Heart right ventricle (tissue), 16 donors: ENCODE data around the gene CHRNB1. TPM values are rescaled to one million over a fixed set of nuclear protein-coding genes. Genes with fewer than 3 reads are reported as not detected.
A peak's percentile ranks its signal among the peaks of the same experiment; 100 is the strongest.

ENCODE experiments used
- ATAC-seq, 8 donors: fragments of 200-7000 bp; cut with Tn5 transposase; one replicate each; pipeline ENCODE4 v1.9.1; 2020; ENCODE audit warnings: mild to moderate bottlenecking in 8 of 8, moderate library complexity in 8 of 8, moderate number of reproducible peaks in 1 of 8
- DNase-seq, 2 donors: peaks; one replicate each; pipeline ENCODE4 v3.0.0-alpha.2; 2020
- H3K27ac ChIP-seq, 10 donors: fragments of 200-600 bp; sonication (generic) in 2 of 10; one replicate each; pipeline versions ENCODE4 v1.5.0 to v1.8.0; 2020 to 2022; ENCODE audit warnings: mild to moderate bottlenecking in 3 of 10
- H3K27me3 ChIP-seq, 7 donors: fragments of 200-600 bp; one replicate each; pipeline ENCODE4 v1.8.0; 2021 to 2022; ENCODE audit warnings: mild to moderate bottlenecking in 2 of 7
- H3K36me3 ChIP-seq, 9 donors: fragments of 200-600 bp; sonication (generic) in 1 of 9; one replicate each; pipeline versions ENCODE4 v1.5.0 to v1.8.0; 2020 to 2022; ENCODE audit warnings: mild to moderate bottlenecking in 2 of 9
- H3K4me1 ChIP-seq, 9 donors: fragments of 200-600 bp; sonication (generic) in 1 of 9; one replicate each; pipeline versions ENCODE4 v1.5.0 to v1.8.0; 2020 to 2022; ENCODE audit warnings: mild to moderate bottlenecking in 4 of 9
- H3K4me3 ChIP-seq, 10 donors: fragments of 200-600 bp; sonication (generic) in 2 of 10; one replicate each; pipeline versions ENCODE4 v1.5.0 to v1.8.0; 2020 to 2022; ENCODE audit warnings: mild to moderate bottlenecking in 7 of 10, moderate library complexity in 2 of 10
- H3K9me3 ChIP-seq, 11 donors: fragments of 200-600 bp in 10 of 11; sonication (generic) in 2 of 11; one replicate each; pipeline versions ENCODE4 v1.5.0 to v1.8.0; 2013 to 2022; ENCODE audit warnings: mild to moderate bottlenecking in 2 of 11, control low read depth in 1 of 11, moderate library complexity in 1 of 11
- CTCF ChIP-seq, 9 donors: fragments of 200-600 bp; sonication (generic) in 2 of 9; IDR thresholded peaks; one replicate each; pipeline versions ENCODE4 v1.5.0 to v1.8.0; 2021 to 2022; ENCODE audit warnings: antibody characterized with exemption in 9 of 9, mild to moderate bottlenecking in 5 of 9, moderate library complexity in 1 of 9
- WGBS, 2 donors: extraction: QIAGEN DNeasy Blood & Tissue Kit; methylation state at CpG; one replicate each; pipeline ENCODE4 v1.1.7; 2013; ENCODE audit warnings: inconsistent platforms in 1 of 2; 5-methylcytosine and 5-hydroxymethylcytosine counted together
- intact Hi-C, 10 donors: fragments of 100-400 bp; cut with DNase I; formaldehyde crosslinking; loops; one replicate each; pipeline versions ENCODE4 v1.11.1 to v1.14.2; 2022
- polyA plus RNA-seq, 2 donors: library from polyadenylated mRNA; stranded (reverse); fragments of 200-250 nt; gene quantifications; one replicate each; pipeline ENCODE4 v1.2.3, GENCODE V29; 2013
- total RNA-seq, 10 donors: library from RNA; stranded (reverse); fragmentation: NEBNext Ultra II Directional in 3 of 10; extraction: Animal tissue kit (Norgen Biotek cat#: 25700) in 3 of 10; gene quantifications; one replicate each; pipeline versions ENCODE4 v1.2.1 to v1.2.4, GENCODE V29; 2021 to 2023
- donor health status: Arrhythmogenic right ventricular cardiomyopathy.
- donor health status: ischemic (EF 13 %, LVEDD 7.1; RV severe dilation, severe dysfunction).
- donor health status: healthy with polysubstance abuse.
- donor health status: DM: no; HTN: yes; CAD: no.
- donor health status: DM: no; HTN: no; CAD: no.
- donor health status: ischemic (EF 25% LVEDD 6.9; RV normal size, moderate dysfunction).
- donor health status: ischemic (EF 25% LVEDD 5.7; RV mildly dilated, moderate dysfunction).
- donor health status: healthy.
- donor health status: DM: yes; HTN: yes; CAD: no.
- donor health status: Ischemic cardiomyopathy.
- donor health status: ischemic (EF 35%, LVEDD 5.7; RV mildly dilated, moderate dysfunction).
- donor health status: nonischemic (EF 11% LVEDD 7.7; RV severe dilation, severe dysfunction).
- donor health status: DM: yes; HTN: yes; CAD: no.
- donor health status: PGD.
- donor health status: ischemic (EF 29% LVEDD 5.4; RV normal size, mild dysfunction).
- donor health status: nonischemic (EF 23%, LVEDD 6.1; RV moderate dilation, normal function).

CHRNB1 gene
- total and polyA plus RNA-seq, 12 donors: 5.4 to 25.4 (median 10.4) TPM

DNA sequence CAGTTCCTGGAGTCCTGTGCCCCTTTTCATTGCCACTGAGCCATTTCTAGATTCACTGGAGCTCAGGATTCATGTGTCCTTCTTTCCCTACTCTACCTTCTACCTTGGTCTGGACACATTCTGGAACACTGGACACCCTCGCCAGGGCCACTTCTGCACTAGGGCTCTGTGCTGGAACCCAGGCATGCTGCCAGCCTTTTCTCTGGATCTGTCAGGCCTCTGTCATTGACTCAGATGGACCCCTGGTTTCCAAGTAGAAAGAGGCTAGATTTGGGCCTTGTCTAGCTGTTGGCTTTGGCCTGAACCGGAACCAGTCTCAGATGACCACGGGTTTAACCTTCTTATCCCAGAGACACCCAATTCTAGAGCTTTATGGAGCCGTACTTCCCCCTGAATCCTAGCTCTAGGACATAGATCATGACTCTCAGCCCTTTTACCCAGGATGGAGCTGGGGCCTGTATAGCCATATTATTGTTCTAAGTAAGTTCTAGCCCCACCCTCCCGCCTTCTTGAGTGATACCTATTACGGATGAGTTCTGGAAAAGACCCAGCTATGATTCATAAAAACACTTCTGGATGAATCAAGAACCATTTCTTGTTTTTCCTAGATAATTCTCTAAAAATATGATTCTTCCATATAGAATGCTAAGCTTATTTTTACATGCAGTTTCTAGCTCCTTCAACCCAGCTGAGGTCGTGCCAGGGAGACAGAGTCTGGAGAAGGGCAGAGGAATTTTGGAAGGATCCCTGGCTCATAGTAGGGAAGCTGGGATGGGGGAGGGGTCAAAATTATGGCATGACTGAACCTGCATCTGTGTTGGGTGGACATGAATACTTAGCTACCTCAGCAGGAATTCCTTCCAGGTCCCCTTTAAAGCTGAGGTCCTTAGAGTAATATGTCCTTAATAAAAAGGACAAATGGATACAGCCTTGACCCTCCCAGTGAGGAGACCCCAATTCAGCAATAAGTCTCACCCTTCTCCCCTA, 1.1 kb upstream of the CHRNB1 start:
- TF ChIP-seq CTCF (IDR thresholded peaks at IDR 0.05): no peak
- H3K4me3 ChIP-seq: no peak overlapping the region
- no peak for DNase-seq
- intact Hi-C loops: loop anchor here in 3 of 10 donors (5.0 kb wide), 1 partner anchor 34 kb away; the partner anchor contains the start of gene ZBTB4 (in 3 of the 3)
- no peaks in the 10 kb centered on the region for H3K9me3 ChIP-seq
- 81 to 86% methylated on average over 7 of the region's 7 CpGs for WGBS, 2 donors
- H3K36me3 ChIP-seq: no peaks in the 10 kb centered on the region
- ATAC-seq: no peak
- H3K27ac ChIP-seq: no peak overlapping the region
- peaks cover 0 to 78% (median 12%) of the 10 kb centered on the region in 7 donors for H3K27me3 ChIP-seq
- peaks cover 13 to 50% (median 39%) of the 10 kb centered on the region in 9 donors for H3K4me1 ChIP-seq

GRCh38 chr17:7445619-7445968, 733 bp downstream of the CHRNB1 start:
- WGBS, 2 donors: 6 to 14% methylated on average over 16 of the region's 16 CpGs
- intact Hi-C loops: no loop called here
- no peaks in the 10 kb centered on the region for H3K9me3 ChIP-seq
- H3K4me1 ChIP-seq: peaks cover 6 to 32% (median 26%) of the 10 kb centered on the region in 9 donors
- H3K27ac ChIP-seq: peak overlapping the region in 3 of 10 donors; percentile 47 to 78 (median 77)
- H3K27me3 ChIP-seq: peaks cover 0 to 60% (median 4%) of the 10 kb centered on the region in 7 donors
- H3K4me3 ChIP-seq: peak overlapping the region in 9 of 10 donors; percentile 33 to 62 (median 55)
- DNase-seq: no peak
- TF ChIP-seq CTCF (IDR thresholded peaks at IDR 0.05): no peak
- ATAC-seq: peak in 7 of 8 donors; percentile 13 to 50 (median 38)
- H3K36me3 ChIP-seq: no peaks in the 10 kb centered on the region

DNA sequence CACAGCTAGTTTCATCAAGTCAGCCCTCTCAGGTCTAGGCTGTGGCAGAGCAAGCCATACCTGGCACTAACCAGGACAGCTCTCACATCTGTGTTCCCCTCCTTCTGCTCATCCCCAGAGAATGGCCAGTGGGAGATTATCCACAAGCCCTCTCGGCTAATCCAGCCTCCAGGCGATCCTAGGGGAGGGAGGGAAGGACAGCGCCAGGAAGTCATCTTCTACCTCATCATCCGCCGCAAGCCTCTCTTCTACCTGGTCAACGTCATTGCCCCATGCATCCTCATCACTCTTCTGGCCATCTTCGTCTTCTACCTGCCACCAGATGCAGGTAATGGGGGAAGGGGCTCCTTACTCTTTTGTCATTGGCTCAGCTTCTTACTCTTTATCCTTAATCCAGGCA, 3.6 kb downstream of the CHRNB1 start:
- ATAC-seq (no peak), DNase-seq (no peak)
- 83 to 88% methylated on average over 7 of the region's 7 CpGs for WGBS, 2 donors
- no peak for TF ChIP-seq CTCF (IDR thresholded peaks at IDR 0.05)
- Histone ChIP-seq H3K9me3 (no peaks in the 10 kb centered on the region), H3K27ac (no peak overlapping the region), H3K4me3 (no peak overlapping the region), H3K27me3 (peaks cover 0 to 45% (median 0%) of the 10 kb centered on the region in 7 donors), H3K4me1 (peaks cover 6 to 28% (median 23%) of the 10 kb centered on the region in 9 donors), H3K36me3 (no peaks in the 10 kb centered on the region)
- intact Hi-C loops: no loop called here

DNA sequence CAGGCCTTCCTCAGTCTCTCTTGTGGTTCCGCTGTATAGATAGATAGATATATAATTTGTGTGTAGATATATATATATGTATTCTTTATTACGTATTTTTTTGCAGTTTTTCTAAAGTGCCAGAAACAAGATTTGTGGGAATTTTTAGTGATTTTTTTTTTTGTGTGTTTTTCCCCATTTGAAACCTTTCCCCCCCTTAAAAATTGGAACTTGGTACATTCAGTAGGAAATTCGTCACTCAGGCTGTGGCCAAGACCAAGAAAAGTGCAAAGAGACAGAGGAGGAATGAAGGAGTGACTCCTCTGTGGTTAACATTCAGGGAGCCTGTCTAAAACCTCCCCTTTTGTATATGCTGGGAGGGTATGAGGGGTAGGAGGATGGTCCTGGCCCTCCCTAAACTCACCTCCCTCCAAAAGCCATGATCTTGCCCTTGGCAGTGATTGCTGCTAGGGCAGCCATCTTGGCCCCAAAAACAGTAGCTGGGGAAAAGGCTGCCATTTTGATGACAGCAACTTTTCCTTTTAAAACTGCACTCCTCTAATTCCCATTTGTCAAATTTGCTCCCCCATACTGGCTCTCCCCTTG, 15.2 kb downstream of the CHRNB1 start:
- Histone ChIP-seq H3K9me3 (no peaks in the 10 kb centered on the region), H3K4me3 (no peak overlapping the region), H3K27ac (peak overlapping the region in 1 of 10 donors; percentile 23), H3K4me1 (peaks cover 0 to 13% (median 0%) of the 10 kb centered on the region in 9 donors), H3K27me3 (no peaks in the 10 kb centered on the region), H3K36me3 (peaks cover 0 to 38% (median 7%) of the 10 kb centered on the region in 9 donors)
- 77 to 82% methylated on average over 3 of the region's 3 CpGs for WGBS, 2 donors
- ATAC-seq (no peak), DNase-seq (no peak)
- intact Hi-C loops: no loop called here
- TF ChIP-seq CTCF (IDR thresholded peaks at IDR 0.05): no peak
